GM12872 (cell line): ENCODE measurements around the gene SMKR1.

ENCODE experiments used
- TF ChIP-seq, protein P1 (sequence below): IDR thresholded peaks from 3 replicates; pipeline ENCODE4 v1.5.1; 2011; ENCODE audit warnings: low read depth, mild to moderate bottlenecking, low read length, moderate library complexity; ENCODE audit not compliant: insufficient read depth

SMKR1 gene

DNA sequence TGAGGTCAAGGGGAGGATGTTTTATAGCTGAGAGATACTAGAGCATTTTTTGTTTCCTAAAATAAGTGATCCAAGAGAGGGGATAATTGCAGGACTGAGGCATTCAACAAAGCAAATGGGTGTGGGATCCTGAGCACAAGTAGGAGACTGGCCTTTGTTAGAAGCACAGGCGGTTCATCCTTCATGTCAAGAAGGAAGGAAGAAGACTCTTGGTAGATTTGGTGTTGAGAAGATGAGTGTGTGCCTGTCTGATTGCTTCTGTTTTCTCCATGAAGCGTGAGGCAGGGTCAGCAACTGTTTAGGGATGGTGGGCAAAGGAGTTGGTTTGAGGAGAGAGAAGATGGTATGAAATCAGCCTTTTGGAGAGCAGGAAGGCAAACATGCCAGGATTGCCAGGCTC is 40.5 kb upstream of the SMKR1 start:
- TF ChIP-seq, protein P1, sequence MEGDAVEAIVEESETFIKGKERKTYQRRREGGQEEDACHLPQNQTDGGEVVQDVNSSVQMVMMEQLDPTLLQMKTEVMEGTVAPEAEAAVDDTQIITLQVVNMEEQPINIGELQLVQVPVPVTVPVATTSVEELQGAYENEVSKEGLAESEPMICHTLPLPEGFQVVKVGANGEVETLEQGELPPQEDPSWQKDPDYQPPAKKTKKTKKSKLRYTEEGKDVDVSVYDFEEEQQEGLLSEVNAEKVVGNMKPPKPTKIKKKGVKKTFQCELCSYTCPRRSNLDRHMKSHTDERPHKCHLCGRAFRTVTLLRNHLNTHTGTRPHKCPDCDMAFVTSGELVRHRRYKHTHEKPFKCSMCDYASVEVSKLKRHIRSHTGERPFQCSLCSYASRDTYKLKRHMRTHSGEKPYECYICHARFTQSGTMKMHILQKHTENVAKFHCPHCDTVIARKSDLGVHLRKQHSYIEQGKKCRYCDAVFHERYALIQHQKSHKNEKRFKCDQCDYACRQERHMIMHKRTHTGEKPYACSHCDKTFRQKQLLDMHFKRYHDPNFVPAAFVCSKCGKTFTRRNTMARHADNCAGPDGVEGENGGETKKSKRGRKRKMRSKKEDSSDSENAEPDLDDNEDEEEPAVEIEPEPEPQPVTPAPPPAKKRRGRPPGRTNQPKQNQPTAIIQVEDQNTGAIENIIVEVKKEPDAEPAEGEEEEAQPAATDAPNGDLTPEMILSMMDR, result no peak

GRCh38 chr7:129462420-129462819 is 39.9 kb upstream of the SMKR1 start:
- TF ChIP-seq, protein P1, result no peak

- TF ChIP-seq, protein P1, result no peak
These were observed 38.1 kb upstream of the SMKR1 start for GRCh38 chr7:129464194-129464593.

GRCh38 chr7:129465080-129465479 is 37.3 kb upstream of the SMKR1 start:
- TF ChIP-seq, protein P1, result no peak

DNA sequence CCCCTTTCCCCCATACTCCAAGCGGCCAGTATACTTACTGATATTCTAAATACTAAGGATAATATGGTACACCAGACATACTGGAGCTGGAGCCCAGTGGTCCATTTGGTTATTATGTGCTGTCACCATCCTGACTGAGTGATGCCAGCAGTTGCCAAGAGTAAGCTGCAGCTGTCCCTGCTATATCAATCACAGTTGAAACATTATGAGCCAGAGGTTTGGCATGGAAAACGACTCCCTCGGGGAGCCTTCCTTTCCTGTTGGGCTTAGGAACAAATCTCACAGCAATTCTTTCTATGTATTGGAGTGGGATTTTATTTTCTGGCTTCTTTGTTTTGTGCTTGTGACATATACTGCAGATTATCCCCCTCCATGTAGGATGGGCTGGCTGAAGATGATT is 35.5 kb upstream of the SMKR1 start:
- TF ChIP-seq, protein P1, result no peak

GRCh38 chr7:129468087-129468486 is 34.2 kb upstream of the SMKR1 start:
- TF ChIP-seq, protein P1, result no peak

GRCh38 chr7:129468547-129468946 is 33.8 kb upstream of the SMKR1 start:
- TF ChIP-seq, protein P1, result no peak

DNA sequence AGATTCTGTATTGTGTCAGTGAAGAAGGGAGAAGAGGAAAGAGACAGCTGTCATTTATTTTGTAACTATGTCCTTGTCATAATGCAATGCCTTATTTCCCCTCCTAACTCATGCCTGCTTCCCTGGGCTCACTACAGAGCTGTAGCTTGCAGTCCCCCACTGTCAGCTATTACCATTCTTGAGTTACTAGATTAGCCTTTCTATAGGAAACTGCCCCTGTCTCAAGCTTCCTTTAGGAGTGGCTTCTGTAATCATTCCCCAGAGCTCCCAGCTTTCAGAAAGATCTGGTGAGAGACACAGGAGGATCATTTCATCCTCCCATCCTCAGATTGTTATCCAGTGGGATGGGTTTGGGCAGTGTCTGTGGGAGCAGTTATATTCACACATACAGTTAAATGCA is 32.4 kb upstream of the SMKR1 start:
- TF ChIP-seq, protein P1, result no peak
